Endothelial cell of umbilical vein (primary cell): Measurements from ENCODE around the gene IL4R. TPM values are rescaled to one million over a fixed set of nuclear protein-coding genes. Genes with fewer than 3 reads are reported as not detected.
A peak's percentile ranks its signal among the peaks of the same experiment; 100 is the strongest.

ENCODE experiments used
- BruUV-seq: library from RNA; stranded (reverse); fragments of 400-500 nt; replicated peaks from 2 replicates; lab custom pipeline; 2021; lab: Mats Ljungman, UMichigan
- CTCF ChIA-PET: fragments of 300-600, 350-600 bp; sonication (Branson Sonifier 250); formaldehyde crosslinking; loops from one replicate; lab custom pipeline; 2021; ENCODE audit warnings: antibody characterized with exemption, inconsistent platforms; lab: Charles Lee
- POLR2A ChIA-PET: fragments of 300-600, 350-600 bp; sonication (Branson Sonifier 250); formaldehyde crosslinking; loops from one replicate; lab custom pipeline; 2021; ENCODE audit warnings: antibody characterized with exemption, inconsistent platforms; lab: Charles Lee
- DNase-seq: peaks from one replicate; pipeline ENCODE4 v3.0.0-alpha.2; 2011; ENCODE audit warnings: low read depth, low spot score
- FAIRE-seq: peaks from 2 replicates; lab custom pipeline; 2011; peaks lifted over from hg19 to GRCh38; lab: Jason Lieb, UNC
- H2AFZ ChIP-seq: 2 replicates; pipeline ENCODE4 v1.6.0; 2012; ENCODE audit warnings: low read depth, low read length, control low read depth, inconsistent platforms
- H3K27ac ChIP-seq: 2 replicates; pipeline ENCODE4 v1.5.1; 2011; ENCODE audit warnings: low read depth, mild to moderate bottlenecking, control low read depth, low read length, moderate library complexity; ENCODE audit not compliant: insufficient read depth
- H3K27me3 ChIP-seq, 2 experiments: 2 replicates each; pipeline versions ENCODE4 v1.6.0 to v1.6.1; 2011; ENCODE audit warnings: low read length in 2 of 2, mixed read lengths in 1 of 2; ENCODE audit not compliant: control insufficient read depth in 2 of 2, insufficient read depth in 2 of 2
- H3K36me3 ChIP-seq, 2 experiments: 2 replicates in 1 of 2; 3 replicates in 1 of 2; pipeline ENCODE4 v1.5.1; 2011; ENCODE audit warnings: low read length in 2 of 2, mild to moderate bottlenecking in 1 of 2, moderate library complexity in 1 of 2; ENCODE audit not compliant: control insufficient read depth in 2 of 2, insufficient read depth in 2 of 2; ENCODE audit errors: extremely low read depth in 1 of 2
- H3K4me1 ChIP-seq: 3 replicates; pipeline ENCODE4 v1.5.1; 2011; ENCODE audit warnings: mild to moderate bottlenecking, low read length; ENCODE audit not compliant: control insufficient read depth, insufficient read depth; ENCODE audit errors: extremely low read depth
- H3K4me2 ChIP-seq: 2 replicates; pipeline ENCODE4 v1.6.1; 2011; ENCODE audit warnings: low read length, control low read depth, mixed read lengths; ENCODE audit not compliant: insufficient read depth
- H3K4me3 ChIP-seq, 3 experiments: fragments of 200-600 bp in 1 of 3; sonication (generic), shearing (Covaris generic) in 1 of 3; replicated peaks in 1 of 3; 2 replicates each; pipeline ENCODE4 v1.5.1; 2011 to 2016; ENCODE audit warnings: control low read depth in 3 of 3, low read length in 3 of 3, mild to moderate bottlenecking in 2 of 3, inconsistent platforms in 1 of 3, low read depth in 1 of 3, moderate library complexity in 1 of 3; ENCODE audit not compliant: insufficient read depth in 1 of 3
- H3K79me2 ChIP-seq: 2 replicates; pipeline ENCODE4 v1.6.0; 2012; ENCODE audit warnings: low read length, inconsistent platforms; ENCODE audit not compliant: control insufficient read depth, insufficient read depth
- H3K9ac ChIP-seq: replicated peaks from 2 replicates; pipeline ENCODE3; 2011; ENCODE audit warnings: low read length, control low read depth; ENCODE audit not compliant: insufficient read depth; ENCODE audit errors: extremely low read depth
- H3K9me1 ChIP-seq: replicated peaks from 3 replicates; pipeline ENCODE4 v1.6.0; 2011; ENCODE audit warnings: mild to moderate bottlenecking, low read length; ENCODE audit not compliant: control insufficient read depth, insufficient read depth; ENCODE audit errors: extremely low read depth
- H3K9me3 ChIP-seq: replicated peaks from 2 replicates; pipeline ENCODE4 v1.5.1; 2012; ENCODE audit warnings: low read length, inconsistent platforms; ENCODE audit not compliant: control insufficient read depth, insufficient read depth
- H4K20me1 ChIP-seq: replicated peaks from 2 replicates; pipeline ENCODE3; 2011; ENCODE audit warnings: mild to moderate bottlenecking, low read length; ENCODE audit not compliant: control insufficient read depth, insufficient read depth; ENCODE audit errors: extremely low read depth
- EZH2 ChIP-seq: IDR thresholded peaks from 2 replicates; pipeline ENCODE4 v1.6.1; 2012; ENCODE audit warnings: borderline replicate concordance, low read depth, mild to moderate bottlenecking, moderate library complexity, low read length, inconsistent platforms; ENCODE audit not compliant: severe bottlenecking
- dilution Hi-C: fragments of 300-500 bp; cut with MboI; formaldehyde crosslinking; loops from one replicate; pipeline ENCODE4 v1.15.0; 2019; ENCODE audit warnings: low sequenced_read_pairs; ENCODE audit not compliant: extremely low pct_ligation_motif_present
- intact Hi-C: fragments of 100-400 bp; cut with micrococcal nuclease; formaldehyde crosslinking; loops from one replicate; pipeline ENCODE4 v1.10.0; 2022
- polyA plus RNA-seq, 4 experiments: library from polyadenylated mRNA; depleted of rRNA in 3 of 4; stranded (reverse) in 3 of 4; unstranded in 1 of 4; fragments of >200 nt; gene quantifications; 2 replicates each; pipeline versions ENCODE4 v1.2.1 to v1.2.3, GENCODE V29; 2011 to 2012; ENCODE audit warnings: missing spikeins in 1 of 4
- total RNA-seq: library from RNA; stranded (reverse); gene quantifications from 2 replicates; pipeline ENCODE4 v1.2.3, GENCODE V29; 2021
- TF ChIP-seq, protein P1 (sequence below), 2 donors: IDR thresholded peaks; 1 replicate in 1 of 2; 2 replicates in 1 of 2; pipeline ENCODE4 v1.5.1; 2011; ENCODE audit warnings: low read length in 2 of 2, mild to moderate bottlenecking in 2 of 2, moderate library complexity in 2 of 2, control low read depth in 1 of 2, inconsistent platforms in 1 of 2, low read depth in 1 of 2; ENCODE audit not compliant: insufficient read depth in 1 of 2; ENCODE audit errors: extremely low read depth in 1 of 2
- TF ChIP-seq, protein P2 (sequence below): IDR thresholded peaks from 2 replicates; pipeline ENCODE4 v1.6.1; 2011; ENCODE audit not compliant: insufficient read depth, insufficient read length

Gene IL4R
- total and polyA plus RNA-seq, 2 donors (not counting 3 experiments of a cell fraction or from before 2014, with no cell fraction given), result 138 to 139 TPM

DNA sequence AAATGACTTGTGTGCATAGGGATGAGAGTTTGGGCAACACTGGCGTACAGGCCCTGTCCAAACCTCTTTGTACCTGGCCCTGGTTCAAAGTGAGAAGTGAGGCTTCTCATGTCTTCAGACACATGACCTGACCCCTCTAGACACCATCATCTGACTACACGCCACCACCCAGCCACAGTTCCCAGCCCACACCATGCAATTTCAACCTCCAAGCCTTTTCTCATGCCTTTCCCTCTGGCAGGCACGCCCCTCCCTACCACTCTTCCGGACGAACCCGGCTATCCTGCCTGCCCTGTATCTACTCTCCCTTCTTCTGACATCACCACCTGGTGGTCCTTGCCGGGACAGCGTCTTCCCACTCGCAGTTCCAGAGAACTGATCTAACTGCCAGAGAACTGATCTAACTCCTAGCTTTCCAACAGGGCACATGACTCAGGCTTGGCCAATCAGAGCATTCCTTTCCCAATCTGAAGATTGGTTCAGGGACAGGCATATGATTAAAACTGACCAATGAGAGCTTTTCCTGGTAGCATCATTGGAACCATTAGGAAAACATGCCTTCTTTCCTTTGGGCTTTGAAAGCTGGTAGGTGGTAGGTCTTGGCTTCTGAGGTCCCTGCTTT, 61.1 kb downstream of the IL4R start:
- FAIRE-seq (peak; percentile 92), DNase-seq (peak; percentile 83)
- intact Hi-C loops (loop anchor here (1.0 kb wide), 2 partner anchors 82 to 220 kb away; no protein-coding TSS in a partner anchor), dilution Hi-C loops (no loop called here)
- Histone ChIP-seq H4K20me1 (no peaks in the 10 kb centered on the region), H3K27ac (no peak overlapping the region), H3K9me1 (no peaks in the 10 kb centered on the region), H3K79me2 (no peaks in the 10 kb centered on the region), H3K9ac (no peak overlapping the region), H3K27me3 (no peaks in the 10 kb centered on the region), H2AFZ (peak overlapping the region; percentile 83), H3K4me2 (no peak overlapping the region), H3K4me3 (no peak overlapping the region), H3K36me3 (no peaks in the 10 kb centered on the region), H3K9me3 (no peaks in the 10 kb centered on the region), H3K4me1 (no peaks in the 10 kb centered on the region)
- POLR2A ChIA-PET, result no interaction called here
- TF ChIP-seq, protein P1, sequence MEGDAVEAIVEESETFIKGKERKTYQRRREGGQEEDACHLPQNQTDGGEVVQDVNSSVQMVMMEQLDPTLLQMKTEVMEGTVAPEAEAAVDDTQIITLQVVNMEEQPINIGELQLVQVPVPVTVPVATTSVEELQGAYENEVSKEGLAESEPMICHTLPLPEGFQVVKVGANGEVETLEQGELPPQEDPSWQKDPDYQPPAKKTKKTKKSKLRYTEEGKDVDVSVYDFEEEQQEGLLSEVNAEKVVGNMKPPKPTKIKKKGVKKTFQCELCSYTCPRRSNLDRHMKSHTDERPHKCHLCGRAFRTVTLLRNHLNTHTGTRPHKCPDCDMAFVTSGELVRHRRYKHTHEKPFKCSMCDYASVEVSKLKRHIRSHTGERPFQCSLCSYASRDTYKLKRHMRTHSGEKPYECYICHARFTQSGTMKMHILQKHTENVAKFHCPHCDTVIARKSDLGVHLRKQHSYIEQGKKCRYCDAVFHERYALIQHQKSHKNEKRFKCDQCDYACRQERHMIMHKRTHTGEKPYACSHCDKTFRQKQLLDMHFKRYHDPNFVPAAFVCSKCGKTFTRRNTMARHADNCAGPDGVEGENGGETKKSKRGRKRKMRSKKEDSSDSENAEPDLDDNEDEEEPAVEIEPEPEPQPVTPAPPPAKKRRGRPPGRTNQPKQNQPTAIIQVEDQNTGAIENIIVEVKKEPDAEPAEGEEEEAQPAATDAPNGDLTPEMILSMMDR (IDR thresholded peaks at IDR 0.05; ENCODE audit: extremely low read depth in 1 of 2, insufficient read depth in 1 of 2, low read depth in 1 of 2, low read length in 2 of 2), result peak; percentile 67 to 69
- no peak for TF ChIP-seq EZH2
- TF ChIP-seq, protein P2, sequence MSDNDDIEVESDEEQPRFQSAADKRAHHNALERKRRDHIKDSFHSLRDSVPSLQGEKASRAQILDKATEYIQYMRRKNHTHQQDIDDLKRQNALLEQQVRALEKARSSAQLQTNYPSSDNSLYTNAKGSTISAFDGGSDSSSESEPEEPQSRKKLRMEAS, result peak; percentile 84
- no TSS peak for BruUV-seq
- CTCF ChIA-PET, result interaction anchor here (0.8 to 3.2 kb wide), 11 partner anchors 11 to 265 kb away, joined by 3 to 29 read pairs (median 5); partner anchors contain the start of gene KDM8
